GM21390 (cell line): Measurements from ENCODE around the gene PLG.
"Not testable (repeated sequence)": the region's sequence is repeated elsewhere in the genome, so short reads cannot be mapped to it uniquely, and the experiment has no call there.

ENCODE experiments used
- ATAC-seq: cut with Tn5 transposase; IDR thresholded peaks from one replicate; pipeline ENCODE4 v1.9.1; 2021; ENCODE audit not compliant: unreplicated experiment

PLG gene

GRCh38 chr6:160697826-160698225, 4.2 kb upstream of the PLG start:
- ATAC-seq: no peak

GRCh38 chr6:160704688-160705087, 2.6 kb downstream of the PLG start:
- ATAC-seq: not testable (repeated sequence)

GRCh38 chr6:160708993-160709392, 6.9 kb downstream of the PLG start:
- not testable (repeated sequence) for ATAC-seq

- no peak for ATAC-seq
Observed at GRCh38 chr6:160714731-160715316, 12.8 kb downstream of the PLG start.

GRCh38 chr6:160730911-160731310, 28.9 kb downstream of the PLG start:
- no peak for ATAC-seq

- ATAC-seq: peak; percentile 71
Observed at GRCh38 chr6:160733050-160733646, 31.1 kb downstream of the PLG start.

- no peak for ATAC-seq
Observed at GRCh38 chr6:160734627-160735026, 32.6 kb downstream of the PLG start.

GRCh38 chr6:160735523-160735922, 33.5 kb downstream of the PLG start:
- peak; percentile 77 for ATAC-seq

- no peak for ATAC-seq
Observed at GRCh38 chr6:160737934-160738333, 35.9 kb downstream of the PLG start.

GRCh38 chr6:160739955-160740354, 37.9 kb downstream of the PLG start:
- no peak for ATAC-seq

- peak; percentile 94 for ATAC-seq
Observed at GRCh38 chr6:160741012-160741411, 39.0 kb downstream of the PLG start.

- peak; percentile 53 for ATAC-seq
Observed at GRCh38 chr6:160742090-160742489, 40.0 kb downstream of the PLG start.

GRCh38 chr6:160750276-160750689, 48.2 kb downstream of the PLG start:
- peak; percentile 82 for ATAC-seq

GRCh38 chr6:160753211-160753610, 51.2 kb downstream of the PLG start:
- ATAC-seq: not testable (repeated sequence)

GRCh38 chr6:160755165-160755564, 53.1 kb downstream of the PLG start:
- no peak for ATAC-seq

- no peak for ATAC-seq
Observed at GRCh38 chr6:160756021-160756420, 54.0 kb downstream of the PLG start.

GRCh38 chr6:160756871-160757270, 54.8 kb downstream of the PLG start:
- no peak for ATAC-seq

- no peak for ATAC-seq
Observed at GRCh38 chr6:160764847-160765246, 62.8 kb downstream of the PLG start.

- ATAC-seq: no peak
Observed at GRCh38 chr6:160765412-160765811, 63.4 kb downstream of the PLG start.

GRCh38 chr6:160766657-160766988, 64.6 kb downstream of the PLG start:
- peak; percentile 10 for ATAC-seq

- ATAC-seq: peak; percentile 96
Observed at GRCh38 chr6:160766989-160767646, 65.1 kb downstream of the PLG start.

- ATAC-seq: peak; percentile 25
Observed at GRCh38 chr6:160767647-160768019, 65.6 kb downstream of the PLG start.

- ATAC-seq: no peak
Observed at GRCh38 chr6:160768101-160768500, 66.1 kb downstream of the PLG start.
